ENCODE measurements around the gene SRP14.
"Not testable (repeated sequence)": the region's sequence is repeated elsewhere in the genome, so short reads cannot be mapped to it uniquely, and the experiment has no call there.

The SRP14 gene

DNA sequence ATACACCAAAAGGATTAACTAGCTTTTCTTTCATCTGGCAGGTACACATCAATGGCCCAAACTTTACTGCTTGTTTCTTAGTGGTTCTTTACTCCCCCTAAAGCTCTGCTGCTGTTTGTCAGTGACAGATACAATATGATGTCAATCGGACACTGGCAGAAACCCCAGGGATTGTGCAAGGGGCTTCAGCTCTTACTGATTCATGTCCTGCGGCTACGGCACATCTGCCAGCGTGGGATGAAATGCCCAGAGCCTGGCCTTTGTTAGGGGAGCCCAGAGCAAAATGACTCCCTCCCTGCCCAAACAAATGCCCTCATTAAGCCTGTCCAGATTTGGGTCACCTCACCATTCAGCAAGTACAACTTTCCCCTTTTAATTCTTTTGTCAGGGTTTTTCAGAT is 28.3 kb downstream of the SRP14 start:
- no peaks in the 10 kb centered on the region for H3K27me3 ChIP-seq (ENCODE audit: low read depth)
- peaks cover 16% of the 10 kb centered on the region for H3K9me3 ChIP-seq
- H3K4me1 ChIP-seq: no peaks in the 10 kb centered on the region
- H3K36me3 ChIP-seq (replicated peaks): peaks cover 78% of the 10 kb centered on the region
- no peak for DNase-seq (ENCODE audit: low spot score in 2 of 2)
- in situ Hi-C loops (cut with MboI; ENCODE audit: low sequenced_read_pairs): no loop called here
- no peak overlapping the region for H3K4me3 ChIP-seq

DNA sequence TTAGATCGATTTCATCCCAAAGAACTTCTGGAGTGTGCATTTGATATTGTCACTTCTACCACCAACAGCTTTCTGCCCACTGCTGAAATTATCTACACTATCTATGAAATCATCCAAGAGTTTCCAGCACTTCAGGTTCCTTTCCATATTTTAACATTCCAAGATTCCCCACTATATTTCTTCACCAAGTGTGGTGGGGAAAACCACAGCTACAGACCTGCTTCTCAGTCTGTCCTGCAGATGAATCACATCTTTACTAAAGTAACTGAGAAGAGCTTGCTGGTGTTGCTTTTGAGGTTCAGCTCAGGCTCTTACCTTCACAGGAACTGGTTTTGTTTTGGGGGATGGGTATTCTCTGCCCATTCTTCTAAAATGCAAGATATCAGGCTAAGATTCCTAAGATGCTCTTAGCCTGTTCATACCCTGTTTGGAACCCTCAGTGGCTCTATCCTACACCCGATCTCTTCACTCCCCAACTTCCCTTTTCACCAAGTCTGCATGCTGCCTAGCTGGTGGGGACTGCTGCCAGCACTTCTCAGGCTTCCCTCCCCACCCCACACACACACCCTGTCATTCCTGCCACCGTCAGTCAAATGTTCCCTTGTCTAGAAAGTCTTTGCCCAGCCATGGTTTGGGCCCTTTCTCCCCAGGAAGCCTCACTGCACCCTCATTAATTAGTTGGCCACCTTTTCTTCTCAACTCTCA is 30.8 kb downstream of the SRP14 start:
- DNase-seq (ENCODE audit: low spot score in 2 of 2): no peak
- Histone ChIP-seq H3K36me3 (replicated peaks) (peaks cover 64% of the 10 kb centered on the region), H3K4me3 (no peak overlapping the region), H3K27me3 (ENCODE audit: low read depth) (no peaks in the 10 kb centered on the region), H3K9me3 (peaks cover 3% of the 10 kb centered on the region; the same call in 1 of the 2 replicates), H3K4me1 (no peaks in the 10 kb centered on the region)
- in situ Hi-C loops (cut with MboI; ENCODE audit: low sequenced_read_pairs): loop anchor here (10.0 kb wide), 2 partner anchors 57 to 223 kb away; partner anchors contain the start of gene FSIP1

DNA sequence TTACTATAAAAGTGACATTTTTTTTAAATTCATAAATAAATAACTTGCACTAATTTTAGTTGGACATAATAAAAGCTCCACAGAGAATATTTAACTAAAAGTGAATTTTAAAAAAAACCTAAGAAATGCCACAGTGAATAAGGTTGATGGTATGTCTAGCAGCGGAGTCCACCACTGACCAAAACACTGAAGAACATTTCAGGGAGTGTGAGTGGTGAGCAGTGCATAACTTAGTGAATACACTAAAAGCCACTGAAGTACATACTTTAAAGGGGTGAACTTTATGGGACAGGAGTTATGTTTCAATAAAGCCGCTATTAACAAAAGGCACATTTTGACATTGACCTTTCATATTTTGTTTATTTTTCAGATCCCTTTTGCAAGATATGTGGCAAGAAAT is 32.3 kb downstream of the SRP14 start:
- no peak for DNase-seq (ENCODE audit: low spot score in 2 of 2)
- Histone ChIP-seq H3K4me1 (no peaks in the 10 kb centered on the region), H3K36me3 (replicated peaks) (peaks cover 54% of the 10 kb centered on the region), H3K4me3 (no peak overlapping the region), H3K27me3 (ENCODE audit: low read depth) (no peaks in the 10 kb centered on the region), H3K9me3 (no peaks in the 10 kb centered on the region)
- in situ Hi-C loops (cut with MboI; ENCODE audit: low sequenced_read_pairs): loop anchor here (10.0 kb wide), 2 partner anchors 58 to 222 kb away; partner anchors contain the start of gene FSIP1

DNA sequence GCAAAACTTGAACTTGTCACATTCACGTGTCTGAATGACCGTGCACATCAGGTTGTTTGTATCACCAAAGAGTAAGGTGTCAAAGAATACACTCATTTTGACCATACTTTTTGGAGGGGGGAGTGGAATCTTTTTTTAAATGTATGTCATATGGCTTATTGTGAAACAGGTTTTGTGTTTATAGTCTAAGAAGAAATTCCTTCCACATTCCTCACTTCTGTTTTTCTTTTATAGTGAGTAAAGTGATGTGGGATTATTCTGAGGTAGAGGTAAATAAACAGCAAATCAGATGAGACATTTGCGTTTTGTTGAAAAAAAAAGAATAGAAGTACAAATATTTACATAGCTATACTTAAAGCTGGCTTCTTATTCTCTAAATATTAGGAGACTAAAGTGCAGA is 33.0 kb downstream of the SRP14 start:
- peaks cover 51% of the 10 kb centered on the region for H3K36me3 ChIP-seq (replicated peaks)
- no peaks in the 10 kb centered on the region for H3K9me3 ChIP-seq
- H3K4me1 ChIP-seq: no peaks in the 10 kb centered on the region
- no peaks in the 10 kb centered on the region for H3K27me3 ChIP-seq (ENCODE audit: low read depth)
- DNase-seq (ENCODE audit: low spot score in 2 of 2): no peak
- in situ Hi-C loops (cut with MboI; ENCODE audit: low sequenced_read_pairs): loop anchor here (10.0 kb wide), 2 partner anchors 59 to 221 kb away; partner anchors contain the start of gene FSIP1
- H3K4me3 ChIP-seq: no peak overlapping the region

DNA sequence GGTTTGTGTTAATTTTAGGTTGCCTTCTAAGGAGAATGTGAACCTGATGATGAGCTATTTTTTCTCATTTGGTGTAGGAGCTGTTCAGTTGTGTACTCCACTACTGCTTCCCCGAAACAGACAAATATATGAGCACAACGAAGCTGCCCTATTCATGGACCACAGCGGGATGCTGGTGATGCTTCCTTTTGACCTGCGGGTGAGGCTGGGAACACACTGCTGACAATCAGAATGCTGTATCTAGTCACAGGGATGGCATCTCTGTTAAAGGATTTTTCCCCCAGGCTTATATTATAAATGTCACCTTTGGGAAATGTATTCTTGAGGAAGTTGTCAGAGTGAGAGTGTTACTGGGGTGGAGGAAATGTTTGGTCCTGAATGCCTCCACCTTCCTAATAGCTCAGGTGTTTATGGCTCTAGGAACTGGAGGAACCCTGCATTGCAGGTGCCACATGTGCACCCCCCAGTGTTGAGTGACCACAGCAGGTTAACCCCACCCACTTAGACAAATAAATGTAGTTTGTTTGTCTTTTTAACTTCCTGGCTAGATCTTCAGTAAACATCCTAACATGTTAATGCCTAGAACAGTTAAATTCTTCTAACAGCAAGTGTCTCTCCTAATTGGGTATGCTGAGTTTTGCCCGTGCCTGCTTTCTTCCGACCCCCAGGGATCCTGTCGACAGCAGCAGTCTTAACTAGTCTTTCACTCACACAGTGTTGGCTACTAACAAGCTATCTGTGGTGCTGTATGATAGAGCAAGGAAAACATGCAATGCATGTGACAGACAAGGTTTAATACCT is 35.7 kb downstream of the SRP14 start:
- Histone ChIP-seq H3K36me3 (replicated peaks) (peaks cover 44% of the 10 kb centered on the region), H3K27me3 (ENCODE audit: low read depth) (no peaks in the 10 kb centered on the region), H3K4me1 (no peaks in the 10 kb centered on the region), H3K9me3 (no peaks in the 10 kb centered on the region), H3K4me3 (no peak overlapping the region)
- DNase-seq (ENCODE audit: low spot score in 2 of 2): no peak
- in situ Hi-C loops (cut with MboI; ENCODE audit: low sequenced_read_pairs): loop anchor here (10.0 kb wide), 2 partner anchors 61 to 219 kb away; partner anchors contain the start of gene FSIP1

DNA sequence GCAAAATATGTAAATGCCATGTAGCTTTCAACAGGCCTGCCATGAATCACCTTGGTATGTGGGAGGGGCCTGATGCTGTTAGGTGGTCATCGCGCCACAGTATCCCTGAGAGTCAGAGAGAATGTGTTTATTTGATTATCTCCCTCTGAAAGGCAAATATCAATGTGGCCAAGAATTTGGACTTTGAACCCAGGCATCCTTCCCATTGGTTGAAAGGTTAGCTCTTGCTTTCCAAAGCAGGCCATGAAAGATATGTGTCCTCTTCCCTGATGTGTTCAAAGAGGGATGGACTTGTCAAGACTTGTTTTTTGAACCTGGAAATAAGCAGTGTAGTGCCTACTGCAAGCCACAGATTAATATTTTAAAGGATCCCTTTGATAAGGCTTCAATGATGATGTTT is 36.7 kb downstream of the SRP14 start:
- DNase-seq (ENCODE audit: low spot score in 2 of 2): no peak
- Histone ChIP-seq H3K36me3 (replicated peaks) (peaks cover 34% of the 10 kb centered on the region), H3K27me3 (ENCODE audit: low read depth) (no peaks in the 10 kb centered on the region), H3K4me1 (no peaks in the 10 kb centered on the region), H3K9me3 (no peaks in the 10 kb centered on the region), H3K4me3 (no peak overlapping the region)
- in situ Hi-C loops (cut with MboI; ENCODE audit: low sequenced_read_pairs): loop anchor here (10.0 kb wide), 2 partner anchors 63 to 217 kb away; partner anchors contain the start of gene FSIP1

DNA sequence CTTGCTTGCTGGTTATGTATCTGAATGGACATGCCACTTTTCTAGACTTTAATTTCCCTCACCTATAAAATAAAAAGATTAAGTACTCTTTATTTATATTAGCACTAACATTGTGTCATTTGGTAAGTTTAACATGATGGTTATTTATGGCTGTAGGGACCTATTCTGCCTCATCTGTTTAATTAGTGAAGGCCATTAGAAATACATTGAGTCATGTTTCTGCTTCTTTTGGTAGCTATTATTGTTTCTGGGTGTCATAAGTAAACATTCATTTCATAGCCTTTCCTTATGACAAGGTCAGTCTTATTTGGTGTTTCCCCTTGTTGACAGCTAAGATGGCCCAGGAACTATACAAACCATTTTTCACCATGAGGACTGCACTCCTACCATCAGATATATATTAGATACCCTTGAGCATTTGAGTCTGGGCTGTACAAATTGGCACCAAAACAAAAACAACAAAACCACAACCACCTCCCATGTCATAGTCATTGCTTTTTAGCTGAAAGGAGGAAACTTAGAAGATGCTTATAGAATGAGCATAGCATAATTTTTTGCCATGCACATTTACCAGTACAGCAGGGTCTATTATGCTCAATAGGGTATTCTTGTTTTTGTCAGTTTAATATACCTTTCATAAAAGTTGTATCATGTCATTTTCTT is 39.3 kb downstream of the SRP14 start:
- H3K27me3 ChIP-seq (ENCODE audit: low read depth): no peaks in the 10 kb centered on the region
- H3K36me3 ChIP-seq (replicated peaks): peaks cover 28% of the 10 kb centered on the region
- H3K4me1 ChIP-seq: no peaks in the 10 kb centered on the region
- no peak overlapping the region for H3K4me3 ChIP-seq
- no peaks in the 10 kb centered on the region for H3K9me3 ChIP-seq
- DNase-seq (ENCODE audit: low spot score in 2 of 2): no peak
- in situ Hi-C loops (cut with MboI; ENCODE audit: low sequenced_read_pairs): loop anchor here (10.0 kb wide), 2 partner anchors 65 to 215 kb away; partner anchors contain the start of gene FSIP1

DNA sequence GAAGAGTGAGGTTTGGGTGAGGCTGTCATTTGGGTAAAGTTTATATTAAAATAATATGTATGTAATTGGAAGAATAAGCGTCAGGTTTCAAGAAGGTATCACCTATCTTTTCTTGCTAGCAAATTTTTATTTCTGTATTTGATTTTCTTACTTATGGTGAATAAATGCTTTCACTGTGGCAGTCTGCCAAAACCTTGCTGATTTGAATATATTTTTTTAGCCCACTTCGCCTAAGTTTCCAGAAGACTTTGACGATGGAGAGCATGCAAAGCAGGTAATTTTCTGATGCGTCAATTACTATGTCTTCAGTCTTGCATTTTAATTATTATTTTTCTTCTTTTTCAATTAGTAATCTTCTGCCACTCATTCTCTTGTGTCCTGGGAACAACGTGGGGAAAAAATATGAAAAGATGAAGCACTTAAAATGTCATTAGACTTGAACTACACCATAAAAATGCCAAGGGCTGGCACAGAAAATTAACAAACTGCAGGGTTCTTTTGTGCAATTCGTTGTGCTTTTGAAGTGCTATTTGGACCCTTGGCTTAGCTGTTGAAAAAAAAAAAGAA is 40.4 kb downstream of the SRP14 start:
- no peaks in the 10 kb centered on the region for H3K27me3 ChIP-seq (ENCODE audit: low read depth)
- no peak for DNase-seq (ENCODE audit: low spot score in 2 of 2)
- no peak overlapping the region for H3K4me3 ChIP-seq
- H3K4me1 ChIP-seq: no peaks in the 10 kb centered on the region
- in situ Hi-C loops (cut with MboI; ENCODE audit: low sequenced_read_pairs): no loop called here
- no peaks in the 10 kb centered on the region for H3K9me3 ChIP-seq
- peaks cover 30% of the 10 kb centered on the region for H3K36me3 ChIP-seq (replicated peaks)

DNA sequence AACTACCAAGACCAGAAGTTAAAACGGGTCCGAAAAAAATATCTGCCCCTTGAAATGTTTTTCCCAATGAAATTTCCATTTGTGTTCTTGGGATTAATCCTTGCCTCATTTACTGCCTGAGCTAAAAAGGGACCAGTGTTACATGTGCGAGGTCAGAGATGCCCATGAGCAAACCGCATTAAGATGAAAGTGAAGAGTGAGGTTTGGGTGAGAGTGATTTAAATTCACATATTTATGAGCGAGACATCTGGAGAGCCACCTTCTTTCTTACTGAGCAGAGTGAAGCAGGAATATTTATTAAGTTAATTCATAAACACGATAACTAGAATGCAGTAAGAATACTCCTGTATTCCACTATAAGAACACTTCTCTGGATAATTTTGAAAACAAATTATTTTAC is 41.3 kb downstream of the SRP14 start:
- no peak for DNase-seq (ENCODE audit: low spot score in 2 of 2)
- H3K27me3 ChIP-seq (ENCODE audit: low read depth): no peaks in the 10 kb centered on the region
- H3K4me1 ChIP-seq: no peaks in the 10 kb centered on the region
- H3K9me3 ChIP-seq: no peaks in the 10 kb centered on the region
- in situ Hi-C loops (cut with MboI; ENCODE audit: low sequenced_read_pairs): no loop called here
- H3K4me3 ChIP-seq: no peak overlapping the region
- peaks cover 28% of the 10 kb centered on the region for H3K36me3 ChIP-seq (replicated peaks)

DNA sequence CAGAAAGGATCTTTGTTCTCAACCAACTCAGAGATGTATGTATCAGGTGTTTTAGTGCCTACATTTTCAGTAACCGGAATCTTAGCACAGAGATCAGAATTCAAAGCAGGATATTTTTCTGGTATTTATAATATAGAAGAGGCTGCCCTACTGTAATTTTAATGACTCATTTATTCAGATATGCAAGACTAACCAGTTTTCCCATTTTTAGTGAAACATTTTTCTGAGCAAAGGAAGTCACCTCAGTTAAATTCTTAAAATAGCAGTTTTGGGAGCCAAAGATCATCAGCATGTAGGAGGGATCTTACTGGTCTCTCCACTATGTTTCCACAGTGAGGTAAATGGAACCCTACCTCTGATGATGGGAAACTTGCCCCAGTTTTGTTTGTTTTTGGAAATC is 42.0 kb downstream of the SRP14 start:
- no peaks in the 10 kb centered on the region for H3K27me3 ChIP-seq (ENCODE audit: low read depth)
- no peak overlapping the region for H3K4me3 ChIP-seq
- H3K36me3 ChIP-seq (replicated peaks): peaks cover 31% of the 10 kb centered on the region
- DNase-seq (ENCODE audit: low spot score in 2 of 2): no peak
- H3K9me3 ChIP-seq: no peaks in the 10 kb centered on the region
- in situ Hi-C loops (cut with MboI; ENCODE audit: low sequenced_read_pairs): no loop called here
- no peaks in the 10 kb centered on the region for H3K4me1 ChIP-seq

DNA sequence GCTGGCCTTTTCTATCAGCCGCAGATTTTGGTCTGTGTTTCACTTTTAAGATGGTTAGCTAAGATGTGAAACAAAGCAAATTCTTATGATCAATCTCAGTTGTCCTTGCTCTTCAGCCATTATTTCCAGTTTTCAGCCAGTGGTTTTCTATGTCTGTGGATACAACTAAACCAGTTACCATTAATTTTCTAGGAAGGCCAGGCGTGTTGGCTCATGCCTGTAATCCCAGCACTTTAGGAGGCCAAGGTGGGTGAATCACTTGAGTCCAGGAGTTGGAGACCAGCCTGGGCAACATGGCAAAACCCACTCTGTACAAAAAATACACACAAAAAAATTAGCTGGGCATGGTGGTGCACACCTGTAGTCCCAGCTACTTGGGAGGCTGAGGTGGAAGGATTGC is 42.8 kb downstream of the SRP14 start:
- H3K4me3 ChIP-seq; H3K4me1 ChIP-seq; H3K27me3 ChIP-seq (ENCODE audit: low read depth); in situ Hi-C loops (cut with MboI; ENCODE audit: low sequenced_read_pairs); DNase-seq (ENCODE audit: low spot score in 2 of 2); H3K9me3 ChIP-seq: not testable (repeated sequence)
- peaks cover 37% of the 10 kb centered on the region for H3K36me3 ChIP-seq (replicated peaks)

DNA sequence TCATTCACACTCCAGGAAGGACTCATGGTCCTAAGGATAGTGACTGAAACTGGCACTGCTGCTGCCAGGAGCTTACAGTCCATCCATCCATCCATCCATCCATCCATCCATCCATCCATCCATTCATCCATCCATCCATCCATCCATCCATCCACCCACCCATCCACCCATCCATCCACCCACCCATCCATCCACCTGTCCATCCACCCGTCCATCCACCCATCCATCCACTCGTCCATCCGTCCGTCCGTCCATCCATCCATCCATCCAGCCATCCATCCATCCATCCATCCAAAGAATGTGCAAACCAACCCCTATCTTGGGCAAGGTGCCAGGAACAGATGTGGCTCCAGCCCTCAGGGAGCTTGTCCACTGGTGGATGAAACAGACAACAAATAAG is 46.0 kb downstream of the SRP14 start:
- H3K9me3 ChIP-seq; H3K4me3 ChIP-seq; DNase-seq (ENCODE audit: low spot score in 2 of 2); in situ Hi-C loops (cut with MboI; ENCODE audit: low sequenced_read_pairs); H3K27me3 ChIP-seq (ENCODE audit: low read depth); H3K4me1 ChIP-seq: not testable (repeated sequence)
- peaks cover 38% of the 10 kb centered on the region for H3K36me3 ChIP-seq (replicated peaks)

DNA sequence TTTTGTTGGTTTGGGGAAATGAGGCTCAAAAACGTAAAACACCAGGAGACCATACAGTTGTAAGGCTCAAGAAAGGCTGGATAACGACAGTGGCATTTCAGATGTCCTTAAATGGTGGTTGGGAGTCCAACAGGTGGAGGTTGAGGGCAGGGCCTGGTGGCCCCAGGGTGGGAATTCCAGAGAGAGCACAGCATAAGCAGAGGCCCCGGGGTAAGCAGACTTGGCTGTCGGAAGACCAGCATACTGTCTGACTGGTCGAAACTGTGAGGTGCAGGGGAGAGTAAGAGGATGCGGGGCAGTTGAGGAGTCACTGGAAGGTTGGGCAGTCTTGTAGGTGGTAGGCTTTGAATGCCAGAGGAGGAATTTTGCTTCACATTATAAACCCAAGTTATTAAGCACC is 48.3 kb downstream of the SRP14 start:
- Histone ChIP-seq H3K36me3 (replicated peaks) (peaks cover 53% of the 10 kb centered on the region), H3K9me3 (no peaks in the 10 kb centered on the region), H3K27me3 (ENCODE audit: low read depth) (no peaks in the 10 kb centered on the region), H3K4me3 (no peak overlapping the region), H3K4me1 (no peaks in the 10 kb centered on the region)
- in situ Hi-C loops (cut with MboI; ENCODE audit: low sequenced_read_pairs): no loop called here
- DNase-seq (ENCODE audit: low spot score in 2 of 2): no peak

Measured in HAP-1 (cell line).